OCI-LY7 (cell line): ENCODE measurements around the gene MT3. TPM values are rescaled to one million over a fixed set of nuclear protein-coding genes. Genes with fewer than 3 reads are reported as not detected.

Experiments
- BruUV-seq: library from RNA; stranded (reverse); fragments of 400-500 nt; replicated peaks from 2 replicates; lab custom pipeline; 2021; lab: Mats Ljungman, UMichigan
- CTCF ChIA-PET: fragments of 300-600 bp; sonication (Branson Sonifier 250); formaldehyde crosslinking; loops from one replicate; lab custom pipeline; 2022; ENCODE audit warnings: antibody characterized with exemption; ENCODE audit not compliant: unreplicated experiment; lab: Charles Lee
- POLR2A ChIA-PET: fragments of 300-600 bp; sonication (Branson Sonifier 250); formaldehyde crosslinking; loops from one replicate; lab custom pipeline; 2022; ENCODE audit warnings: antibody characterized with exemption; lab: Charles Lee
- DNase-seq: peaks from one replicate; pipeline ENCODE4 v3.0.0-alpha.2; 2015; ENCODE audit warnings: low spot score
- H2AFZ ChIP-seq: fragments of 200-600 bp; sonication (generic), shearing (Covaris generic); 2 replicates; pipeline ENCODE4 v1.6.1; 2014; ENCODE audit warnings: mild to moderate bottlenecking, antibody characterized with exemption, low read length, moderate library complexity
- H3K27ac ChIP-seq: fragments of 200-600 bp; sonication (generic); 2 replicates; pipeline ENCODE4 v1.5.1; 2014; ENCODE audit warnings: mixed run types, low read depth, mild to moderate bottlenecking, moderate library complexity, low read length, inconsistent platforms; ENCODE audit not compliant: poor library complexity, severe bottlenecking
- H3K36me3 ChIP-seq: fragments of 200-600 bp; sonication (generic); 2 replicates; pipeline ENCODE4 v1.6.1; 2014; ENCODE audit warnings: mild to moderate bottlenecking, antibody characterized with exemption, low read length, moderate library complexity, mixed read lengths; ENCODE audit not compliant: insufficient read depth
- H3K4me1 ChIP-seq: fragments of 200-600 bp; sonication (generic); 2 replicates; pipeline ENCODE4 v1.5.1; 2014; ENCODE audit warnings: mild to moderate bottlenecking, low read length; ENCODE audit not compliant: insufficient read depth, poor library complexity, severe bottlenecking
- H3K4me2 ChIP-seq: fragments of 200-600 bp; sonication (generic); 2 replicates; pipeline ENCODE4 v1.6.1; 2014; ENCODE audit warnings: mild to moderate bottlenecking, low read length
- H3K4me3 ChIP-seq: fragments of 200-600 bp; sonication (generic); 2 replicates; pipeline ENCODE4 v1.5.1; 2014; ENCODE audit warnings: mild to moderate bottlenecking, low read depth, low read length; ENCODE audit not compliant: poor library complexity, severe bottlenecking
- H3K79me2 ChIP-seq: fragments of 200-600 bp; sonication (generic); 2 replicates; pipeline ENCODE4 v1.6.1; 2016; ENCODE audit warnings: low read depth, mild to moderate bottlenecking, low read length, moderate library complexity, mixed read lengths; ENCODE audit not compliant: insufficient read depth
- H3K9me2 ChIP-seq: fragments of 200-600 bp; sonication (generic); 2 replicates; pipeline ENCODE4 v1.6.1; 2016; ENCODE audit warnings: mild to moderate bottlenecking, low read length, mixed read lengths; ENCODE audit not compliant: insufficient read depth
- H3K9me3 ChIP-seq: fragments of 200-600 bp; sonication (generic); 2 replicates; pipeline ENCODE4 v1.6.1; 2014; ENCODE audit warnings: mild to moderate bottlenecking, mixed run types, low read length, mixed read lengths
- H4K20me1 ChIP-seq: fragments of 200-600 bp; sonication (generic); 2 replicates; pipeline ENCODE4 v1.6.1; 2014; ENCODE audit warnings: mild to moderate bottlenecking, antibody characterized with exemption, low read length, moderate library complexity, mixed read lengths; ENCODE audit not compliant: insufficient read depth
- EZH2phosphoT487 ChIP-seq: fragments of 200-600 bp; sonication (generic); IDR thresholded peaks from 2 replicates; pipeline ENCODE4 v1.6.1; 2018; ENCODE audit warnings: low read depth, borderline replicate concordance, mild to moderate bottlenecking, mixed run types, antibody characterized with exemption, low read length, moderate library complexity, mixed read lengths
- intact Hi-C: fragments of 100-400 bp; cut with micrococcal nuclease; formaldehyde crosslinking; loops from one replicate; pipeline ENCODE4 v1.10.0; 2022; ENCODE audit not compliant: unreplicated experiment
- total RNA-seq, 2 experiments: library from RNA; depleted of rRNA in 1 of 2; stranded (reverse); fragments of >200 nt in 1 of 2; shearing (Covaris generic) in 1 of 2; gene quantifications; 2 replicates each; pipeline ENCODE4 v1.2.3, GENCODE V29; 2014 to 2022
- TF ChIP-seq, protein P1 (sequence below): fragments of 200-600 bp; sonication (generic); conservative IDR thresholded peaks from 2 replicates; pipeline ENCODE4 v1.5.1; 2014; ENCODE audit warnings: mild to moderate bottlenecking, antibody characterized with exemption, low read length, moderate library complexity, mixed read lengths

Gene MT3
- total RNA-seq, 2 experiments from 2014 or later: not detected

DNA sequence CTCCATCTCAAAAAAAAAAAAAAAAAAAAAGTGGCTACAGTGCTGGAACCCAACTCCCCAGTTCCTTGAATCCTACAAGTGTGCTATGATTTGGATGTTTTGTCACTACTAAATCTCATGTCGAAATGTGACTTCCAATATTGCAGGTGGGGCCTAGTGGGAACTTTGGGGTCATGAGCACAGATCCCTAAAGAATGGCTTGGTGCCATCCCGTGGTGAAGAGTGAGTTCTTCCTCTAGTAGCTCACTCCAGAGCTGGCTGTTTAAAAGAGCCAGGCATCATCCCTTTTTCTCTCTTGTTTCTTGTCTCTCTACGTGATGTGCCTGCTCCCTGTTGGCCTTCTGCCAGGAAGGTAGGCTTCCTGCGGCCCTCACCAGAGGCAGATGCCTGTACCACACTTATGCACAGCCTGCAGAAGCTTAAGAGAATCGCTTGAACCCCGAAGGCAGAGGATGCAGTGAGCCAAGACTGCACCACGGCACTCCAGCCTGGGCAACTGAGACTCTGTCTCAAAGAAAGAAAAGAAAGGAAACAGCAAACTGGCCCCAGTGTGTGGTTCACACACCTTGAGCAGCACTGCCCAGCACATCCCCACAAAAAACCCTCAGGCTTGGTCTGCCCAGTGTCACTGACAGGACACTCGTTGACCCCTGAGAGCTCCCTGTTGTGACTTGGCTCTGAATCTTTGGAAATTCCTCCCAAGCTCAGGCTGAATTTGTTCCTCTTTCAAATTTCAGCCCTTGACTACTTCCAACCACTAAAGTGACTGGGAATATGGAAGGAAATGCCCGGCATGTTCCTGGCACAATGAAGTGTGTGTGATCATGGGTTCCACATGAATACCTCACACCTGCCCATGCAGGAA is 39.4 kb downstream of the MT3 start:
- CTCF ChIA-PET: interaction anchor here (0.6 kb wide), 1 partner anchor 29 kb away, joined by 3 read pairs; the partner anchor contains the start of gene MT1F
- no TSS peak for BruUV-seq
- no peak overlapping the region for H3K27ac ChIP-seq
- intact Hi-C loops: no loop called here
- no peaks in the 10 kb centered on the region for H3K9me3 ChIP-seq
- H3K36me3 ChIP-seq: no peaks in the 10 kb centered on the region
- H3K79me2 ChIP-seq: no peaks in the 10 kb centered on the region
- peaks cover 9% of the 10 kb centered on the region for H3K4me1 ChIP-seq
- H2AFZ ChIP-seq: no peak overlapping the region
- H4K20me1 ChIP-seq: no peaks in the 10 kb centered on the region
- no peak overlapping the region for H3K4me3 ChIP-seq
- DNase-seq: no peak
- no peak for TF ChIP-seq EZH2phosphoT487
- TF ChIP-seq, protein P1, sequence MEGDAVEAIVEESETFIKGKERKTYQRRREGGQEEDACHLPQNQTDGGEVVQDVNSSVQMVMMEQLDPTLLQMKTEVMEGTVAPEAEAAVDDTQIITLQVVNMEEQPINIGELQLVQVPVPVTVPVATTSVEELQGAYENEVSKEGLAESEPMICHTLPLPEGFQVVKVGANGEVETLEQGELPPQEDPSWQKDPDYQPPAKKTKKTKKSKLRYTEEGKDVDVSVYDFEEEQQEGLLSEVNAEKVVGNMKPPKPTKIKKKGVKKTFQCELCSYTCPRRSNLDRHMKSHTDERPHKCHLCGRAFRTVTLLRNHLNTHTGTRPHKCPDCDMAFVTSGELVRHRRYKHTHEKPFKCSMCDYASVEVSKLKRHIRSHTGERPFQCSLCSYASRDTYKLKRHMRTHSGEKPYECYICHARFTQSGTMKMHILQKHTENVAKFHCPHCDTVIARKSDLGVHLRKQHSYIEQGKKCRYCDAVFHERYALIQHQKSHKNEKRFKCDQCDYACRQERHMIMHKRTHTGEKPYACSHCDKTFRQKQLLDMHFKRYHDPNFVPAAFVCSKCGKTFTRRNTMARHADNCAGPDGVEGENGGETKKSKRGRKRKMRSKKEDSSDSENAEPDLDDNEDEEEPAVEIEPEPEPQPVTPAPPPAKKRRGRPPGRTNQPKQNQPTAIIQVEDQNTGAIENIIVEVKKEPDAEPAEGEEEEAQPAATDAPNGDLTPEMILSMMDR: no peak
- POLR2A ChIA-PET: interaction anchor here (0.7 kb wide), 1 partner anchor 877 kb away, joined by 7 read pairs; no protein-coding TSS in a partner anchor
- H3K4me2 ChIP-seq: no peak overlapping the region
- H3K9me2 ChIP-seq: no peaks in the 10 kb centered on the region

DNA sequence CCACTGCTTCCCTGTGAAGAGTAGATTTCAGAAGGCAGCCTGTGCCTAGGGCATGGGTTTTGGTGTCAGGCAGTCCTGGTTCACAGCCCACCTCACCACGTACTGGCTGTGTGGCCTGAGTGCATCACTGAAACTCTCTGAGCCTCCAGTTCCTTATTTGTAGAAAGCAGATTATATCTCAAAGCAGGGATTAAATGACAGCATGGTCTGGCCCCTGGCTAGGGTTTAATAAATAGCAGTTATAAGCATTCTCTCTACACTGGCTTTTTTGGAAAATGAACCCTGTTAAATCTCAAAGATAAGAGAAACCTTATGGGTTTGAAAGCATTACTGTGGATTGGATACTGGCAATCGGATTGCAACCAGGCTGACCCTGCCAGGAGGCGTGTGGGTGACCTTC is 40.2 kb downstream of the MT3 start:
- H3K4me2 ChIP-seq: no peak overlapping the region
- no TSS peak for BruUV-seq

More for the DNA sequence above, 40.2 kb downstream of the MT3 start:
- Histone ChIP-seq H3K79me2 (no peaks in the 10 kb centered on the region), H3K4me1 (peaks cover 9% of the 10 kb centered on the region), H3K4me3 (no peak overlapping the region), H3K9me3 (no peaks in the 10 kb centered on the region), H3K9me2 (no peaks in the 10 kb centered on the region), H4K20me1 (no peaks in the 10 kb centered on the region), H2AFZ (no peak overlapping the region), H3K27ac (no peak overlapping the region), H3K36me3 (no peaks in the 10 kb centered on the region)
- intact Hi-C loops: no loop called here
- TF ChIP-seq EZH2phosphoT487: no peak
- TF ChIP-seq, protein P1: no peak
- ChIA-PET POLR2A (interaction anchor here (0.9 kb wide), 1 partner anchor 17 kb away, joined by 5 read pairs; no protein-coding TSS in a partner anchor), CTCF (no interaction called here)
- DNase-seq: no peak
